Mucosa of rectum (tissue), 2 donors: ENCODE measurements around the gene ST6GALNAC6.

Experiments
- H3K27ac ChIP-seq, 2 donors: one replicate each; pipeline ENCODE4 v1.7.0; 2013; ENCODE audit warnings: inconsistent platforms in 2 of 2, low read depth in 2 of 2, low read length in 2 of 2
- H3K27me3 ChIP-seq, 2 donors: one replicate each; pipeline ENCODE4 v1.7.0; 2013; ENCODE audit warnings: low read length in 2 of 2; ENCODE audit not compliant: control insufficient read depth in 2 of 2, insufficient read depth in 2 of 2
- H3K36me3 ChIP-seq, 2 donors: one replicate each; pipeline ENCODE4 v1.7.0; 2013; ENCODE audit warnings: low read length in 2 of 2; ENCODE audit not compliant: control insufficient read depth in 2 of 2, insufficient read depth in 2 of 2
- H3K4me1 ChIP-seq, 2 donors: one replicate each; pipeline ENCODE4 v1.7.0; 2013; ENCODE audit warnings: low read length in 2 of 2, mild to moderate bottlenecking in 1 of 2; ENCODE audit not compliant: control insufficient read depth in 2 of 2, insufficient read depth in 2 of 2
- H3K4me3 ChIP-seq, 2 donors: one replicate each; pipeline ENCODE4 v1.7.0; 2013; ENCODE audit warnings: low read length in 2 of 2
- H3K9ac ChIP-seq, 2 donors: one replicate each; pipeline ENCODE4 v1.7.0; 2013; ENCODE audit warnings: low read length in 2 of 2, low read depth in 1 of 2, mild to moderate bottlenecking in 1 of 2
- H3K9me3 ChIP-seq, 2 donors: one replicate each; pipeline ENCODE4 v1.7.0; 2013; ENCODE audit warnings: low read length in 2 of 2; ENCODE audit not compliant: control insufficient read depth in 2 of 2
- donor health status: healthy.
- donor health status: Normal muscosa, but diverticular disease.

ST6GALNAC6 gene

DNA sequence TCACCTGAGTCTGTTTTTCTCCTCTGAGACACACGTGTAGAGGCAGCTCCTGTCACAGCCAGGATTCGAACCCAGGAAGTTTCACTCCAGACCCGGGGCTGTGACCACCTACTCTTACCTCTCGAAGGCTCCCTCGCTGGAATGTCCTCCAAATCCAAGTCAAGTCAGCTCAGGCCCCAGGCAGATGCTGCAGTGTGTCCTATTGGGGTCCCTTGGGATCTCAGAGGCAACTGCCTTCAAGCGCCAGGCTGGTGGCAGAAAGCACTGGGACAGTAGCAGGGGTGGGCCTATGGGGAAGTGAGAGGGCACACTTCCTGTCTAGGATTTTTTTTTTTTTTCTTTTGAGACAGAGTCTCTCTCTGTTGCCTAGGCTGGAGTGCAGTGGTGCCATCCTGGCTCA lies 18.2 kb upstream of the ST6GALNAC6 start:
- Histone ChIP-seq H3K9ac (peak overlapping the region in 1 of 2 donors; percentile 42), H3K36me3 (peaks cover 0 to 2% of the 10 kb centered on the region in 2 donors), H3K9me3 (no peaks in the 10 kb centered on the region), H3K4me1 (peaks cover 38 to 47% of the 10 kb centered on the region in 2 donors), H3K27ac (peak overlapping the region in 1 of 2 donors; percentile 61), H3K27me3 (no peaks in the 10 kb centered on the region), H3K4me3 (peak overlapping the region; percentile 11 to 54)

DNA sequence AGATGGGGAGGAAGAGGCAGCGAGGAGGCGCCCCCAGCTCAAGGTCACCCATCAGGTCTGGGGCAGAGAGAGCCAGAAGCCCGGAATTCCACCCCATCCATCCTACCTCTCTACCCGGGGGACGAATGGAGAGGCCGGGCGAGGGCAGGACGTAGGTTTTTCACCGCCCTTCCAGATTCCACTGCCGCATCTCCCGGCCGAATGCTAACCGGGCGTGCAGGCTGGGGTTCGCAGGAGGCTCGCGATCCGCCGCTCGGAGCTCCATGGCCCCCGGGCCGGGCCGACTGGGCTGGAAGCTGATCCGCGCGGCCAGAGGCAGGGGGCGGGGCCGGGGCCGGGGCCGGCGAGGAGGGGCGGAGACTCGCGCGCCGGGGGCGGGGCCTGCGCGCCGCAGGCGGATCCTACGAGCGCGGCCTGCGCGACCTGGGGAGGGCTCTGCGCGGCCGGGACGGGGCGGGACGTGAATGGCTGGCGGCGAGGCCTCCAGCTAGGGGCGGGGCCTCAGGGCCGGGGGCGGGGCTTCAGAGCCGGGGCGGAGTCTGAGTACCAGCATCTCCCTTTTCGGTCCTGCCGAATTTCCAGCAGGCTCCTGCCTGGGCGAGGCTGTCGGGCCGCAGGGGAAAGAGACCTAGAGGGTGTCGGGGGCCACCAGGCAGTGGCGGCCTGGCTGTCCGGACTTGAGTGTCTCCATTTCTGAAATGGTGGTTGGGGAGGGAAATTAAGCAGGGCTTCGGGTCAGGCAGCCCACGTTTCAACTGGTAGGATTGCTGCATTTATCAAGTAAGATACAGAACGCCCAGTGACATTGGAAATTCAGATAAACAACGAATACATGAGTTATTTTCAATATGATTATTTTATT lies 17.5 kb upstream of the ST6GALNAC6 start, which contains the start of gene ST6GALNAC4:
ST6GALNAC4 (minus strand) TSS at position 322 of the 862 bp plus-strand sequence. CDS start 622 bp downstream, outside the sequence.
- peak within 1 kb of the TSS; percentile 79 to 80 for H3K9ac ChIP-seq
- peak within 1 kb of the TSS; percentile 75 to 80 for H3K27ac ChIP-seq
- H3K4me1 ChIP-seq, result peaks cover 44 to 53% of the 10 kb centered on the region in 2 donors
- peaks cover 5 to 8% of the 10 kb centered on the region in 2 donors for H3K36me3 ChIP-seq
- peak within 1 kb of the TSS; percentile 78 to 86 for H3K4me3 ChIP-seq
- H3K27me3 ChIP-seq, result no peaks in the 10 kb centered on the region
- no peaks in the 10 kb centered on the region for H3K9me3 ChIP-seq

GRCh38 chr9:127915801-127916719 lies 16.7 kb upstream of the ST6GALNAC6 start:
- Histone ChIP-seq H3K9ac (peak overlapping the region; percentile 79 to 80), H3K27me3 (no peaks in the 10 kb centered on the region), H3K36me3 (peaks cover 9 to 10% of the 10 kb centered on the region in 2 donors), H3K9me3 (no peaks in the 10 kb centered on the region), H3K4me3 (peak overlapping the region; percentile 78 to 86), H3K4me1 (peaks cover 46 to 54% of the 10 kb centered on the region in 2 donors), H3K27ac (peak overlapping the region; percentile 75 to 80)

DNA sequence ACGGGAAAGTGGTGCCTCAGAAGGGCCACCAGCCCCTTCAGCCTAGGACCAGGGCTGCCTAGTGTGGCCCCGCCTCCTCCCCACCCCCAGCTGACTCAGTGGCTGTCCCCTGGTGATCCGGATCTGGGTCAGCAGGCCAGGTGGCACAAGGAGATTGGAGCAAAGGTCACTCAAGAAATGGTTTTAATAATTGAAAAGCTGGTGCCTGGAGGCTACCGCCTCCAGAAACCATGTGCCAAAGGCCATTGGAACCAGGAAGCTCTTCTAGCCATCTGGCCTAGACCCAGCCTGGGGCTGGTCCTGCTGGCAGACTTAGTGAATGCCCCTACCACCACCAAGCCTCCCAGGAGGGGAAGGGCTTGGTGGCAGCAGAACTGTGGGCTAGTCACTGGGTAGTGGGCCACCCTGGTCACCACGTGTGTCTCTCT lies 15.9 kb upstream of the ST6GALNAC6 start:
- peak overlapping the region; percentile 75 to 80 for H3K27ac ChIP-seq
- peaks cover 53 to 60% of the 10 kb centered on the region in 2 donors for H3K4me1 ChIP-seq
- peaks cover 10 to 11% of the 10 kb centered on the region in 2 donors for H3K36me3 ChIP-seq
- H3K9me3 ChIP-seq, result no peaks in the 10 kb centered on the region
- H3K9ac ChIP-seq, result no peak overlapping the region
- H3K27me3 ChIP-seq, result no peaks in the 10 kb centered on the region
- peak overlapping the region; percentile 47 to 48 for H3K4me3 ChIP-seq

DNA sequence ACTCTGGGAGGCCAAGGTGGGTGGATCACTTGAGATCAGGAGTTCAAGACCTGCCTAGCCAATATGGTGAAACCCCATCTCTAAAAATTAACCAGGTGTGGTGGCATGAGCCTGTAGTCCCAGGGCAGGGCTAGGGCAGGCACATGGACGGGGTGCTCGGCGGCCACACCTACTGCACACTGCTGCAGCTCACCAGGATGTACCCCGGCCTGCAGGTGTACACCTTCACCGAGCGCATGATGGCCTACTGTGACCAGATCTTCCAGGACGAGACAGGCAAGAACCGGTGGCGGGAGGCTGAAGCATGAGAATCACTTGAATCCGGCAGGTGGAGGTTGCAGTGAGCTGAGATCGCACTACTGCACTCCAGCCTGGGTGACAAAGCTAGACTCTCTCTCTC lies 14.3 kb upstream of the ST6GALNAC6 start:
- H3K9ac ChIP-seq, result peak overlapping the region in 1 of 2 donors; percentile 10
- H3K4me3 ChIP-seq, result no peak overlapping the region
- peaks cover 47 to 57% of the 10 kb centered on the region in 2 donors for H3K4me1 ChIP-seq
- H3K27ac ChIP-seq, result peak overlapping the region; percentile 48 to 74
- no peaks in the 10 kb centered on the region for H3K9me3 ChIP-seq
- peaks cover 13% of the 10 kb centered on the region in 2 donors for H3K36me3 ChIP-seq
- H3K27me3 ChIP-seq, result no peaks in the 10 kb centered on the region

DNA sequence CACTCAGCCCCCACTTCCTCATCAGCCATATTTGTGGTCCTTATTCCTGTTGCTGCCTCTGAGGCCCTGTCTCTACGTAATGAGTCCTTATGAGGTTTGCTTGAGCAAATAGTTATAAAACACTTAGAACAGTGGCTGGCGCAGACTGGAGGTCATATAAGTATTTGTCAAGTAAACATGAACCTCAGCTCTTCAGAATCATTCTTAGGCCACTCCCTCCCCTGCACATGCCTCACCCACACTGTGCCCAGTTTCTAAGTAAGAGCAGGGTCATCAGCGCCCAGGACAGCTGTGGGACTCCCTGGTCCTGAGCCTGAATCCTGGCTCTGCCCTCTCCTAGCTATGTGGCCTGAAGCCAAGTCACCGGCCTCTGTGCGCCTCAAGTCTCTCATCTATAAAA lies 13.5 kb upstream of the ST6GALNAC6 start:
- Histone ChIP-seq H3K9ac (peak overlapping the region in 1 of 2 donors; percentile 61), H3K4me1 (peaks cover 41 to 59% of the 10 kb centered on the region in 2 donors), H3K36me3 (peaks cover 13 to 16% of the 10 kb centered on the region in 2 donors), H3K9me3 (no peaks in the 10 kb centered on the region), H3K27ac (peak overlapping the region; percentile 72 to 80), H3K27me3 (no peaks in the 10 kb centered on the region), H3K4me3 (peak overlapping the region; percentile 22 to 36)

DNA sequence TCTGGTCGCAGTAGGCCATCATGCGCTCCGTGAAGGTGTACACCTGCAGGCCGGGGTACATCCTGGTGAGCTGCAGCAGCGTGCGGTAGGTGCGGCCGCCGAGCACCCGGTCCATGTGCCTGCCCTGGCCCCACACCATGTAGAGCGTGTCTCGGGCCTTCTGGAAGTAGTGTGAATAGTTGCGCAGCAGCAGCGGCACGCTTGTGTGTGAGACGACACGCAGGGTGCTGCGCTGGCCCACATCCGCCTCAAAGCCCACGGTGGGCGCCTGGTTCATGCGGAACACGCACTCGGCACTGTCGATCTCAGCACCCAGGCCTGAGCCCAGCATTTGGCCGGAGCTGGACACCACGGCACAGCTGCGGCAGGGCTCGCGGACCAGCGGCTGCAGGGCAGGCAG lies 12.9 kb upstream of the ST6GALNAC6 start:
- no peaks in the 10 kb centered on the region for H3K9me3 ChIP-seq
- peak overlapping the region; percentile 26 to 61 for H3K9ac ChIP-seq
- peak overlapping the region; percentile 72 to 80 for H3K27ac ChIP-seq
- no peaks in the 10 kb centered on the region for H3K27me3 ChIP-seq
- H3K4me3 ChIP-seq, result peak overlapping the region; percentile 22 to 36
- H3K4me1 ChIP-seq, result peaks cover 41 to 60% of the 10 kb centered on the region in 2 donors
- peaks cover 13 to 16% of the 10 kb centered on the region in 2 donors for H3K36me3 ChIP-seq

- Histone ChIP-seq H3K9me3 (no peaks in the 10 kb centered on the region), H3K27me3 (no peaks in the 10 kb centered on the region), H3K4me3 (no peak overlapping the region), H3K27ac (peak overlapping the region; percentile 67 to 72), H3K36me3 (peaks cover 13 to 16% of the 10 kb centered on the region in 2 donors), H3K9ac (peak overlapping the region in 1 of 2 donors; percentile 41), H3K4me1 (peaks cover 41 to 63% of the 10 kb centered on the region in 2 donors)
Measured at GRCh38 chr9:127910613-127911205, 11.3 kb upstream of the ST6GALNAC6 start.

DNA sequence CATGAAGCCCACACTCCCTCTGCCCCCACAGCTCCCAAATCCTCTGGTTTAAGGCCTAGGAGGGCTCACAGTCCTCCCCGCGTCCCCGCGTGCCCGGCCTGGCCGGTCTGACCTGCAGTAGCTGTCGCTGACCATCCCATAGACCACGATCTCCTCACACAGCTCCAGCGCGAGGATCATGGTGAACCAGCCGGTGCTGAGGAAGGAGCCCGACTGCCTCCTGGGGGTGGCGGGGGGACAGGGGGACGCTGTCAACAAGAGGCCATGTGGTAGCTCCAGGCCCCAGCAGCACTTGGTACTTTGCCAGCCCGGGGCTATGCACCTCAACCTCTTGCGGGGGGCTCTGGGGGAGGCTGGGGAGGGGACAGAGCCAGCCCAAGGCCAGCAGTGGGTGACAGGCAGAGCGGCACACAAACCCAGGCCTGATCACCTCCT lies 10.5 kb upstream of the ST6GALNAC6 start:
- no peaks in the 10 kb centered on the region for H3K27me3 ChIP-seq
- H3K27ac ChIP-seq, result peak overlapping the region; percentile 67 to 72
- peak overlapping the region in 1 of 2 donors; percentile 41 for H3K9ac ChIP-seq
- H3K9me3 ChIP-seq, result no peaks in the 10 kb centered on the region
- H3K4me1 ChIP-seq, result peaks cover 42 to 64% of the 10 kb centered on the region in 2 donors
- H3K36me3 ChIP-seq, result peaks cover 13 to 16% of the 10 kb centered on the region in 2 donors
- no peak overlapping the region for H3K4me3 ChIP-seq
